Endodermal cell (in vitro differentiated cells): ENCODE measurements around the gene KRTAP5-3. TPM values are rescaled to one million over a fixed set of nuclear protein-coding genes. Genes with fewer than 3 reads are reported as not detected.
A peak's percentile ranks its signal among the peaks of the same experiment; 100 is the strongest.

Experiments
- DNase-seq: peaks from one replicate; pipeline ENCODE4 v3.0.0-alpha.2; 2017
- H3K27ac ChIP-seq: 2 replicates; pipeline ENCODE4 v1.5.1; 2013; ENCODE audit warnings: mild to moderate bottlenecking, low read depth, low read length, moderate library complexity
- H3K27me3 ChIP-seq: 2 replicates; pipeline ENCODE4 v1.6.1; 2013; ENCODE audit warnings: mild to moderate bottlenecking, low read length, moderate library complexity; ENCODE audit not compliant: insufficient read depth, control insufficient read depth, poor library complexity, severe bottlenecking
- H3K36me3 ChIP-seq: 2 replicates; pipeline ENCODE4 v1.7.0; 2013; ENCODE audit warnings: mild to moderate bottlenecking, low read length, moderate library complexity; ENCODE audit not compliant: control insufficient read depth, insufficient read depth
- H3K4me1 ChIP-seq: one replicate; pipeline ENCODE4 v1.7.0; 2013; ENCODE audit warnings: low read length; ENCODE audit not compliant: control insufficient read depth, insufficient read depth
- H3K4me3 ChIP-seq: 2 replicates; pipeline ENCODE4 v1.5.1; 2013; ENCODE audit warnings: mild to moderate bottlenecking, low read length, moderate library complexity
- H3K9ac ChIP-seq: 2 replicates; pipeline ENCODE4 v1.6.1; 2013; ENCODE audit warnings: mild to moderate bottlenecking, low read length, moderate library complexity; ENCODE audit not compliant: poor library complexity, severe bottlenecking; ENCODE audit errors: extremely low read depth
- H3K9me3 ChIP-seq: 2 replicates; pipeline ENCODE4 v1.6.1; 2013; ENCODE audit warnings: mild to moderate bottlenecking, low read length, moderate library complexity; ENCODE audit not compliant: control insufficient read depth
- H3K27ac Mint-ChIP-seq: 2 replicates; pipeline ENCODE4 v1.8.0; 2020; ENCODE audit warnings: mixed read lengths
- H3K27me3 Mint-ChIP-seq: 2 replicates; pipeline ENCODE4 v1.8.0; 2021; ENCODE audit warnings: mild to moderate bottlenecking, mixed read lengths; ENCODE audit not compliant: insufficient read depth
- H3K36me3 Mint-ChIP-seq: 2 replicates; pipeline ENCODE4 v1.8.0; 2020; ENCODE audit warnings: low read depth, mixed read lengths
- H3K4me1 Mint-ChIP-seq: 2 replicates; pipeline ENCODE4 v1.8.0; 2020; ENCODE audit warnings: mixed read lengths
- H3K4me3 Mint-ChIP-seq: 2 replicates; pipeline ENCODE4 v1.8.0; 2020; ENCODE audit warnings: mild to moderate bottlenecking, moderate library complexity, mixed read lengths
- H3K9me3 Mint-ChIP-seq: 2 replicates; pipeline ENCODE4 v1.8.0; 2020; ENCODE audit warnings: mild to moderate bottlenecking, mixed read lengths
- WGBS, 2 experiments: methylation state at CpG; one replicate each; pipeline versions ENCODE4 v1.1.5 to v1.1.7; 2013; ENCODE audit warnings: missing lambda C conversion rate in 2 of 2, mixed read lengths in 1 of 2; ENCODE audit not compliant: insufficient coverage in 1 of 2, insufficient read length in 1 of 2; 5-methylcytosine and 5-hydroxymethylcytosine counted together
- total RNA-seq, 2 donors: library from RNA; stranded (reverse); fragmentation: NEBNext Ultra II Directional in 1 of 2; extraction: Animal tissue kit (Norgen Biotek cat#: 25700) in 1 of 2; gene quantifications; 2 replicates in 1 of 2; 3 replicates in 1 of 2; pipeline ENCODE4 v1.2.1, GENCODE V29; 2021
- TF ChIP-seq, protein P1 (sequence below): fragments of 200-600 bp; sonication (generic); conservative IDR thresholded peaks from 2 replicates; pipeline ENCODE4 v1.5.0; 2021; ENCODE audit warnings: antibody characterized with exemption, mild to moderate bottlenecking

KRTAP5-3 gene
- total RNA-seq, 2 donors from 2014 or later = not detected

DNA sequence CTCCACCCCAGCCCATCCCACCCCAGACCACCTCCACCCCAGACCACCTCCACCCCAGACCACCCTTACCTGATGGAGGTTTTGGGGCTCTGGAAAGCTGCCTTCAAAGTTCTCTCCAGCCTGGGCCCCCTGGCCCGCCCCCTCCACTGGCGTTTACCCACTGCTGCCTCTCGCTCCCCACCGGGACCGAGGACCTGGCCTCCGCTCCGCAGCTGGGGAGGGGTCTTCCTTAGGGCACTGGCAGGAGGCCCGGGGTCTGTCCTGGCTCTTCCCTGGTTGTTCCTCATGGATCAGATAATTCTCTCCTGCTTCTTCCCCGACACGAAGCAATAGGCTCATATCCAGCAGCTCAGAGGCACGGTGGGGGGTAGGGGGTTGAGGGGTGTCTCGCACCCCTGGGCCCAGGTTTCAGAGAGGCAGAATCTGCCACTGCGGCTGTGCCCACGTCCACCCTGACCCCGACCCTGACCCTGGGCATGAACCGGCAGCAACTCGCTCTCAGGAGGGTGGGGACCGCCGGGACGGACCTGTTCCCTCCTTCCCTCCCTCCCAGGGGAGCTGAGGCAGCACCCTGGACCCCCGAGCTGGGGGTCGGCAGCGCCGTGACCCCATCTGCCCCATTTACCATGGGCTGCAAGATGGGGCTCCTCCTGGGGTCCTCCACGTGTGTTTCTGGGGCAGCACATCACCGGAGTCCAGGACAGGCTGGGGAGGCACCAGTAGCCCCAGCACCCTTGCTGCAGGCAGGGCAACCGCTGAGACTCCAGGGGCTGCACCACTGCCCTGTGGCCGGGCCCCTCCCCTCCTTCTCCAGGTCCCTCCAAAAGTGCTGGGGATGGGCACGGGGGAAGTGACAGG, 34.3 kb upstream of the KRTAP5-3 start:
- TF ChIP-seq, protein P1, sequence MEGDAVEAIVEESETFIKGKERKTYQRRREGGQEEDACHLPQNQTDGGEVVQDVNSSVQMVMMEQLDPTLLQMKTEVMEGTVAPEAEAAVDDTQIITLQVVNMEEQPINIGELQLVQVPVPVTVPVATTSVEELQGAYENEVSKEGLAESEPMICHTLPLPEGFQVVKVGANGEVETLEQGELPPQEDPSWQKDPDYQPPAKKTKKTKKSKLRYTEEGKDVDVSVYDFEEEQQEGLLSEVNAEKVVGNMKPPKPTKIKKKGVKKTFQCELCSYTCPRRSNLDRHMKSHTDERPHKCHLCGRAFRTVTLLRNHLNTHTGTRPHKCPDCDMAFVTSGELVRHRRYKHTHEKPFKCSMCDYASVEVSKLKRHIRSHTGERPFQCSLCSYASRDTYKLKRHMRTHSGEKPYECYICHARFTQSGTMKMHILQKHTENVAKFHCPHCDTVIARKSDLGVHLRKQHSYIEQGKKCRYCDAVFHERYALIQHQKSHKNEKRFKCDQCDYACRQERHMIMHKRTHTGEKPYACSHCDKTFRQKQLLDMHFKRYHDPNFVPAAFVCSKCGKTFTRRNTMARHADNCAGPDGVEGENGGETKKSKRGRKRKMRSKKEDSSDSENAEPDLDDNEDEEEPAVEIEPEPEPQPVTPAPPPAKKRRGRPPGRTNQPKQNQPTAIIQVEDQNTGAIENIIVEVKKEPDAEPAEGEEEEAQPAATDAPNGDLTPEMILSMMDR = no peak
- no peak for DNase-seq
- Histone ChIP-seq H3K9ac (no peak overlapping the region), H3K4me3 (no peak overlapping the region), H3K27me3 (peaks cover 5% of the 10 kb centered on the region), H3K36me3 (no peaks in the 10 kb centered on the region), H3K27ac (no peak overlapping the region), H3K9me3 (no peaks in the 10 kb centered on the region), H3K4me1 (no peaks in the 10 kb centered on the region)
- no peaks in the 10 kb centered on the region for H3K4me1 Mint-ChIP-seq
- H3K27ac Mint-ChIP-seq = no peak overlapping the region
- WGBS, 2 experiments = 82 to 86% methylated on average over 9 to 29 of the region's 29 CpGs
- no peaks in the 10 kb centered on the region for H3K9me3 Mint-ChIP-seq
- H3K4me3 Mint-ChIP-seq = no peak overlapping the region
- H3K27me3 Mint-ChIP-seq = peaks cover 24% of the 10 kb centered on the region
- H3K36me3 Mint-ChIP-seq = no peaks in the 10 kb centered on the region

DNA sequence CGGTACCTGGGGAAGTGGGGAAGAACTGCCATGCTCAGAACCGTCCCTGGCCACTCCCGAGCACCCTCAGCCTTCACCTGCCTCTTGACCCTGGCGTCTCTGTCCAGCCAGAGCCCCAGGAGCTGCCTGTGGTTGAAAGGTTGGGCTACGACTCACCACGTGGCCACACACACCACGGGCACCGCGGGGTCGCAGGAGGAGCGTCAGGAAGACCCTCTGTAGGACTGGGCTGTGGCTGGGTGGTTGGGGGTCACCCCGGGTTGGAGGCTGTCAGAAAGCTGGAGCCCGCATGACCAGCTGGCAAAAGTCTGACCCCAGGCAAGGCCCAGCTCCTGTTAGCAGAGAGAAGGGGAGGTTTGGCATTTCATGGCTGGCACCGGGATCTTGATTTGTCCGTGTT, 32.8 kb upstream of the KRTAP5-3 start:
- no peak overlapping the region for H3K9ac ChIP-seq
- Mint-ChIP-seq H3K4me1 (no peaks in the 10 kb centered on the region), H3K9me3 (no peaks in the 10 kb centered on the region), H3K27ac (no peak overlapping the region), H3K36me3 (no peaks in the 10 kb centered on the region), H3K4me3 (no peak overlapping the region), H3K27me3 (peaks cover 20% of the 10 kb centered on the region)
- no peaks in the 10 kb centered on the region for H3K4me1 ChIP-seq
- WGBS, 2 experiments = 91 to 100% methylated on average over 5 to 15 of the region's 15 CpGs
- no peak overlapping the region for H3K4me3 ChIP-seq
- no peaks in the 10 kb centered on the region for H3K36me3 ChIP-seq
- TF ChIP-seq, protein P1 = no peak
- DNase-seq = no peak
- H3K27me3 ChIP-seq = peaks cover 5% of the 10 kb centered on the region
- H3K9me3 ChIP-seq = no peaks in the 10 kb centered on the region
- H3K27ac ChIP-seq = no peak overlapping the region

DNA sequence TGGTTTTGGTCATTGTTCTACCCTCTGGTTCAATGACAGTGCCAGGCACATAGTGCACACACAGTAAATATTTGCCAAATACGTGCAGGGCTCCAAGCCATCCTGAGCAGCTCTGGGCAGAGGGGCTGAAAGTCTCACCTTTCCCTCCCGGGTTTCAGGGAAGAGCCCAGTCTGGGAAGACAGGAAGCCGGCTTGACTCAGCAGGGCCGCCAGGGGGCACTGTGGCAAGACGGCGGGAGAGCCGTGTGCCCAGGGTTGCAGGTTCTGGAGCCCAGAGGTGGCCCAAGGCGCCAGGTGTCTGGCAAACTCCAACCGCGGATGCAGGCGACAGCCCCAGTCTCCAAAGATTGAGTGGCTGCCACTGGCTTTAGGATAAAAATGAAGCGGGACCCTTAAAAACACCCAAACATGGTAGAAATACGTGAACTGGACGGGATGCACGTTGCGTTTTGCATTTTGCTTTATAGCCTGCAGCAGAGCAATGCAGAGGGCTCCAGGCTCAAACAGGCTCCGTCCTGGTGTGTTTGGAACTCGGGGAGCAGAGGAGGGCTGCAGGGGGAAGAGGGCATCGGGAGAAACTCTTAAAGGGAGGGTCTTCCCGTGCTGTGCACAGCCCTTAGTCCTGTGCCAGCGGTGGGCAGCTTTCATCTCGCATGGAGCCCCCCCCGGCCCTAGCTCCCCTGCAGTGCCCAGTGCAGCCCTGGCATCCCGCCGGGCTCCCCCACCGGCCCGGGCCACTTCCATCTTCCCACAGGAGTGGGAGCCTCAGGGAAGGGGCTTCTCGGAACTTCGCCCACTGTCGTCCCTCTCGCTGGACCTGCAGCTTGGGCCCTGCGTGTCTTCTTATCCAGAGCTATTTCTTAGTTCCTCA, 32.0 kb upstream of the KRTAP5-3 start:
- H3K36me3 ChIP-seq = no peaks in the 10 kb centered on the region
- WGBS, 2 experiments = 59 to 65% methylated on average over 24 to 32 of the region's 32 CpGs
- H3K27ac ChIP-seq = no peak overlapping the region
- no peaks in the 10 kb centered on the region for H3K4me1 ChIP-seq
- no peaks in the 10 kb centered on the region for H3K4me1 Mint-ChIP-seq
- no peak overlapping the region for H3K4me3 Mint-ChIP-seq
- no peak overlapping the region for H3K9ac ChIP-seq
- H3K27ac Mint-ChIP-seq = no peak overlapping the region
- no peaks in the 10 kb centered on the region for H3K9me3 ChIP-seq
- no peaks in the 10 kb centered on the region for H3K9me3 Mint-ChIP-seq
- H3K27me3 ChIP-seq = peaks cover 5% of the 10 kb centered on the region
- H3K36me3 Mint-ChIP-seq = no peaks in the 10 kb centered on the region
- H3K27me3 Mint-ChIP-seq = peaks cover 19% of the 10 kb centered on the region
- TF ChIP-seq, protein P1 = peak; percentile 98
- no peak overlapping the region for H3K4me3 ChIP-seq
- peak; percentile 90 for DNase-seq
